Body of pancreas (tissue), 4 donors: ENCODE results near the gene KLK15. TPM values are rescaled to one million over a fixed set of nuclear protein-coding genes. Genes with fewer than 3 reads are reported as not detected.

Experiments used
- ATAC-seq: fragments of 150-250 bp; one replicate; pipeline ENCODE4 v1.9.1; 2016
- DNase-seq, 4 donors: peaks; one replicate each; pipeline ENCODE4 v3.0.0-alpha.2; 2019
- H3K27ac ChIP-seq, 4 donors: fragments of 200-600 bp; sonication (generic); 1 replicate in 3 of 4; 2 replicates in 1 of 4; pipeline versions ENCODE4 v1.5.1 to v1.6.1; 2016 to 2019; ENCODE audit warnings: mild to moderate bottlenecking in 1 of 4, mixed read lengths in 1 of 4, moderate library complexity in 1 of 4
- H3K27me3 ChIP-seq, 2 donors: fragments of 200-600 bp; sonication (generic); one replicate each; pipeline ENCODE4 v1.6.0; 2016; ENCODE audit warnings: mild to moderate bottlenecking in 1 of 2
- H3K36me3 ChIP-seq, 2 donors: fragments of 200-600 bp; sonication (generic); replicated peaks in 1 of 2; 2 replicates each; pipeline ENCODE4 v1.5.1; 2016; ENCODE audit warnings: low read depth in 2 of 2; ENCODE audit not compliant: insufficient read depth in 1 of 2
- H3K4me1 ChIP-seq: fragments of 200-600 bp; sonication (generic); one replicate; pipeline ENCODE4 v1.6.0; 2016
- H3K4me3 ChIP-seq, 2 donors: fragments of 200-600 bp; sonication (generic); 1 replicate in 1 of 2; 2 replicates in 1 of 2; pipeline ENCODE4 v1.5.1; 2016 to 2019
- H3K9me3 ChIP-seq, 3 donors: fragments of 200-600 bp; sonication (generic); 1 replicate in 2 of 3; 2 replicates in 1 of 3; pipeline ENCODE4 v1.5.1; 2016
- CTCF ChIP-seq, 7 experiments: fragments of 450-650 bp in 4 of 7; fragments of 200-600 bp in 3 of 7; sonication (generic) in 3 of 7; IDR thresholded peaks; one replicate each; pipeline ENCODE4 v1.5.1; 2016 to 2019; ENCODE audit warnings: antibody characterized with exemption in 7 of 7
- POLR2A ChIP-seq, 3 donors: fragments of 450-650 bp; IDR thresholded peaks; one replicate each; pipeline ENCODE4 v1.6.1; 2016; ENCODE audit warnings: antibody characterized with exemption in 3 of 3, mild to moderate bottlenecking in 2 of 3
- WGBS, 2 donors: methylation state at CpG; one replicate each; pipeline ENCODE4 v1.1.5; 2017; 5-methylcytosine and 5-hydroxymethylcytosine counted together
- intact Hi-C: fragments of 100-400 bp; cut with DNase I; formaldehyde crosslinking; loops from one replicate; pipeline ENCODE4 v1.15.1; 2023
- total RNA-seq, 2 donors: library from RNA; depleted of rRNA; stranded (reverse); fragments of >200 nt; gene quantifications; one replicate each; pipeline ENCODE4 v1.1.0, GENCODE V29; 2016

KLK15 gene
- total RNA-seq, 2 donors from 2014 or later: not detected

- H3K27ac ChIP-seq: peak overlapping the region; percentile 91 to 98 (median 96)
- DNase-seq (no peak), ATAC-seq (peak; percentile 1)
- H3K27me3 ChIP-seq: no peaks in the 10 kb centered on the region
- peaks cover 0 to 4% of the 10 kb centered on the region in 2 donors for H3K36me3 ChIP-seq
- H3K4me3 ChIP-seq: peak overlapping the region; percentile 92 to 96
- intact Hi-C loops: loop anchor here (10.0 kb wide), 1 partner anchor 301 kb away; the partner anchor contains the start of gene CTU1
- peaks cover 27% of the 10 kb centered on the region for H3K4me1 ChIP-seq
- TF ChIP-seq POLR2A (IDR thresholded peaks at IDR 0.05): no peak
- no peak for TF ChIP-seq CTCF (IDR thresholded peaks at IDR 0.05)
- WGBS, 2 donors: 0% methylated on average over 21 to 40 of the region's 40 CpGs
- H3K9me3 ChIP-seq: no peaks in the 10 kb centered on the region
Observed at GRCh38 chr19:50803633-50804419, 29.5 kb downstream of the KLK15 start.

DNA sequence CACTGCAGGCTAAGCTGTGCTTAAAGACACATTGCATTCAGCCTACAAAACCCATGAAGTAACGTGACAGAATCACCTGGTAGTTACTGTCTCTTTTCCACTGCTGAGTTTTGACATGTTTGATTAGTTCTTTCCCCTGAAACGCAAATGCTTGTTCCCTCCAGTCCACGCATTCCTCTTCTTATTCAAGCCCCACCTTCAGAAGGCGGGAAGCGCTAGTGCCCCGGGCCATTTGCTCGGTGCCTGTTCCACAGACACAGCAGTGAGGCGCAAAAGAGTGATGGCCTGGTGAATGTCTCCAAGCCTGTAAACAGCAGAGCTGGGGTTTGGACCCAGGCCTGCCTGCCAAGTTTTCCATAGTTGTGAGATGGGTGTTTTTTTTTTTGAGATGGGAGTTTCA lies 32.3 kb downstream of the KLK15 start:
- no peaks in the 10 kb centered on the region for H3K9me3 ChIP-seq
- DNase-seq (no peak), ATAC-seq (no peak)
- WGBS, 2 donors: 85 to 86% methylated on average over 8 of the region's 8 CpGs
- intact Hi-C loops: loop anchor here (10.0 kb wide), 1 partner anchor 304 kb away; the partner anchor contains the start of gene CTU1
- H3K36me3 ChIP-seq: peaks cover 0 to 11% of the 10 kb centered on the region in 2 donors
- H3K4me1 ChIP-seq: peaks cover 27% of the 10 kb centered on the region
- H3K27ac ChIP-seq: no peak overlapping the region
- no peaks in the 10 kb centered on the region for H3K27me3 ChIP-seq
- no peak overlapping the region for H3K4me3 ChIP-seq
- TF ChIP-seq POLR2A (IDR thresholded peaks at IDR 0.05) (no peak), CTCF (IDR thresholded peaks at IDR 0.05) (no peak)

- no peak overlapping the region for H3K4me3 ChIP-seq
- H3K27me3 ChIP-seq: no peaks in the 10 kb centered on the region
Observed at GRCh38 chr19:50799547-50799851, 33.9 kb downstream of the KLK15 start.

GRCh38 chr19:50798659-50799546 lies 34.5 kb downstream of the KLK15 start:
- ATAC-seq (no peak), DNase-seq (no peak)
- Histone ChIP-seq H3K9me3 (no peaks in the 10 kb centered on the region), H3K27me3 (no peaks in the 10 kb centered on the region), H3K4me3 (no peak overlapping the region), H3K27ac (no peak overlapping the region), H3K4me1 (peaks cover 25% of the 10 kb centered on the region), H3K36me3 (peaks cover 0 to 11% of the 10 kb centered on the region in 2 donors)
- 71 to 92% methylated on average over 6 to 8 of the region's 21 CpGs for WGBS, 2 donors
- TF ChIP-seq POLR2A (IDR thresholded peaks at IDR 0.05) (no peak), CTCF (IDR thresholded peaks at IDR 0.05) (no peak)
- intact Hi-C loops: no loop called here

More at GRCh38 chr19:50799547-50799851, 33.9 kb downstream of the KLK15 start:
- Histone ChIP-seq H3K4me1 (peaks cover 25% of the 10 kb centered on the region), H3K27ac (no peak overlapping the region), H3K9me3 (no peaks in the 10 kb centered on the region), H3K36me3 (peaks cover 0 to 11% of the 10 kb centered on the region in 2 donors)
- TF ChIP-seq CTCF (IDR thresholded peaks at IDR 0.05) (no peak), POLR2A (IDR thresholded peaks at IDR 0.05) (no peak)
- intact Hi-C loops: no loop called here
- 83 to 90% methylated on average over 3 of the region's 3 CpGs for WGBS, 2 donors
- ATAC-seq (no peak), DNase-seq (no peak)
